GM21423 (cell line): ENCODE data around the gene MYO5B.
"Not testable (repeated sequence)": the region's sequence is repeated elsewhere in the genome, so short reads cannot be mapped to it uniquely, and the experiment has no call there.

Source experiments
- ATAC-seq: cut with Tn5 transposase; IDR thresholded peaks from one replicate; pipeline ENCODE4 v1.9.1; 2021; ENCODE audit warnings: mild to moderate bottlenecking, moderate library complexity; ENCODE audit not compliant: unreplicated experiment

The MYO5B gene

GRCh38 chr18:49813069-49813318, 382.0 kb downstream of the MYO5B start:
- peak; percentile 21 for ATAC-seq

DNA sequence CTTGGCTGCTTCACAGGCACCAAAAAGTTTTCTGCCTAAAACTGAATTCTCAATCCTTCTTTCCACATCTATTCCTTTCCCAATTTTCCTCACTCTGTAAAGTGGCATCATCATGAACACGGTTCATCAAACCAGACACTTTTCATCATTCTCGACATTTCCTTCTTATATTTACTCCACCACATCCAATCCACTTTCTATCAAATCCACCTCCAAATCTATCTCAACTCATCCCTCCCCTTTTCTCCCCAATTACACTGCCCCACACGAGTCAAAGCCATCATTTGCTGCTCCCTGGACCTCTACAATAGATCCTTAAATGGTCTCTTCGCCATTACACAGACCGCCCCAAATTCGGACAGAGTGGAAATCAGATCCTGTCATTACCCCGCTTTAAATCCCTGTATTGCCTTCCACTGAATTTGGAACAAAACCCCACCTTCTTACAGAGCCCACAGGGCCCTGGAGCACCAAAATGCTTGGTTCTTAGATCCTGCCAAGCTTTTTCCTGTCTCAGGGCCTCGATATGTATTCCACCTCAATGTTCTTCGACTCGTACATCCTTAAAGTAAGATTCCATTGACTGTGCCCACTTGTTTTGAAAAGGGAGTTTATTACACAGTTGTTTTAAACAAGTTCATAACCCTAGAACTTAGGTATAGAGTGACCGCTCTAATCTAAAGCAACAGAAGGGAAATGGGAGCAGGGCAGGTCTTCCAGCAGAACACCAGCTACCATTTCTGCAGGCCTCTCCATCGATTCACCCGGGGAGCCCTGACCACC, 382.5 kb downstream of the MYO5B start:
- ATAC-seq: no peak

DNA sequence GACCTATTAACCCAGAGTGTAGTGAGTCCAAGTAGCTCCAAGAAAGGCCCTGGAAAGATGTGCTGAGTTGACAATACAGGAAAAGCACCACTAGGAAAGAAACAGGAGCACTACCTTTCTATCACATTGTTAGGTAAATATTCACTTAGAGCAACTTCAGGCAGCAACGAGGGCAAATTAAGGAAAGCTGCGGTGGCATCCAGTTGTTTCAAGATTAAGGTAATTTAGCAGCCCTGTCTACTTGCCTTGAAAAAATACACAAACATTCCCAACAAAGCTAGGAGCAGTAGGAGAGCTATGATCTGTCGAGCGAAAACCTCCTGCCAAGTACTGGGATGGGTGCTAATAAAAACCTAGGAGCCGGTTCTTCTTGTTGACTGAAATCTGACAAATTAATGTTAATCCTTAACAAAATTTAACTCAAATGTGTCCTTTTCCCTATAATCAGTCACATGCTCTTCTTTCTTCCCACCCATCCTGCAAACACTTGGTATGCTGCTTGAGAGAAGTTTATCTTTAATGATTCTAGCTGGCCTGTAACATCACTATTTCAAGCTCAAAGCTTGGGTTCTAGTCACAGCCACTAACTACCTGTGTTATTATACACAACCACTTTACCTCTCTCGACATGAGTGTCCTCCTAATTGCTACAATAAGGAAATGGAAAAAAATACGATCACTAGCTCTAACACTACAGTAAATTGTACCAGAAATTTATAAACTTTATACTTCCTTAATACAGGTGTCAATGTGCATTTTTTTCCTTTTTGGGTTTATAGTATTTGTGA, 383.6 kb downstream of the MYO5B start:
- ATAC-seq: no peak

DNA sequence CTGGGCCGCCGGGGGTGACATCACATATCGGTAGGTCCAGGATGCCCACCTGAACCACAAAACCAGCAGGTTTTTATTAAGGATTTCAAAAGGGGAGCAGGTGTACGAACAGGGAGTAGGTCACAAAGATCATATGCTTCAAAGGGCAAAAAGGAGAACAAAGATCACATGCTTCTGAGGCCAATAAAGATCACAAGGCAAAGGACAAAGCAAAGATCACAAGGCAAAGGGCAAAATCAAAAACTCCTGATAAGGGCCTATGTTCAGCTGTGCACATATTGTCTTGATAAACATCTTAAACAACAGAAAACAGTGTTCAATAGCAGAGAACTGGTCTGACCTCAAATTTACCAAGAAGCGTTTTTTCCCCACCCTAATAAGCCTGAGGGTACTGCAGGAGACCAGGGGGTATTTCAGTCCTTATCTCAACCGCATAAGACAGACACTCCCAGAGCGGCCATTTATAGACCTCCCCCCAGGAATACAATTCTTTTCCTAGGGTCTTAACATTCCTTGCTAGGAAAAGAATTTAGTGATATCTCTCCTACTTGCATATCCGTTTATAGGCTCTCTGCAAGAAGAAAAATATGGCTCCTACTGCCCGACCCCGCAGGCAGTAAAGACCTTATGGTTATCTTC, 386.3 kb downstream of the MYO5B start:
- not testable (repeated sequence) for ATAC-seq

DNA sequence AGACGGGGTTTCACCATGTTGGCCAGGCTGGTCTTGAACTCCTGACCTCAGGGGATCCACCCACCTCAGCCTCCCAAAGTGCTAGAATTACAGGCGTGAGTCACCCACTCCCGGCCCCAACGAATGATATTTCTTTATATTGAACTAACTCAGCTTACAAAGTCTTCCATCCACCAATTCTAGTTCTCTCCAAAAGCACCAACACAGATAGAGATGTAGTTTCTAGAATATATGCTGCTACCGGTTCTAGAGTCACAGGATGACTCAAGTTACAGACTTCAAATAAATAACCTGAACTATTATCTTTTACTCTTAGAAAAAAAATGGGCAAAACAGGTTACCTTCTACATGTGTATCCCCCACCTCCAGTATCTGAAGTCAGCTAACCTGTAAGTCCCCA, 390.9 kb downstream of the MYO5B start:
- ATAC-seq: no peak

- ATAC-seq: no peak
Measured at GRCh38 chr18:49802623-49803022, 392.3 kb downstream of the MYO5B start.

DNA sequence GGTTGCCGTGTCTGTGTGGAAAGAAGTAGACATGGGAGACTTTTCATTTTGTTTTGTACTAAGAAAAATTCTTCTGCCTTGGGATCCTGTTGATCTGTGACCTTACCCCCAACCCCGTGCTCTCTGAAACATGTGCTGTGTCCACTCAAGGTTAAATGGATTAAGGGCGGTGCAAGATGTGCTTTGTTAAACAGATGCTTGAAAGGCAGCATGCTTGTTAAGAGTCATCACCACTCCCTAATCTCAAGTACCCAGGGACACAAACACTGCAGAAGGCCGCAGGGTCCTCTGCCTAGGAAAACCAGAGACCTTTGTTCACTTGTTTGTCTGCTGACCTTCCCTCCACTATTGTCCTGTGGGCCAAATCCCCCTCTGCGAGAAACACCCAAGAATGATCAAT, 394.5 kb downstream of the MYO5B start:
- not testable (repeated sequence) for ATAC-seq

- not testable (repeated sequence) for ATAC-seq
Measured at GRCh38 chr18:49799806-49800205, 395.1 kb downstream of the MYO5B start.

DNA sequence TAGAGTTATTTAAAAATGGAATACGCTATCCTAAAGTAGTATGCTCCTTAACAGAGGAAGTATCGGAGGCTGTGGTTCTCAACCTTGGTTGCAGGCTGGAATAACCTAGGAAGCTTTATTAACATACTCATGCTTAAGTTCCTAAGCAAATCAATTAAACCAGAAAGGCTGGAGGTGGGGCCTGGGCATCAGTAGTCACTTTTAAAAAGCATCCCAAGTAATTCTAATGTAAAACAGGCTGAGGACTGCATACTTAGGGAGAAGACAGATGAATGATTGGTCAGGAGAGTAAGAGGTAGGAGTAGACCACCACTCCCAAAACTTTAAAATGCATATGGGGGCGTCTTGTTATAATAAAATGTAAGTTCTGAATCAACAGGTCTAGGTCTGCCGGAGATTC, 396.9 kb downstream of the MYO5B start:
- ATAC-seq: no peak

DNA sequence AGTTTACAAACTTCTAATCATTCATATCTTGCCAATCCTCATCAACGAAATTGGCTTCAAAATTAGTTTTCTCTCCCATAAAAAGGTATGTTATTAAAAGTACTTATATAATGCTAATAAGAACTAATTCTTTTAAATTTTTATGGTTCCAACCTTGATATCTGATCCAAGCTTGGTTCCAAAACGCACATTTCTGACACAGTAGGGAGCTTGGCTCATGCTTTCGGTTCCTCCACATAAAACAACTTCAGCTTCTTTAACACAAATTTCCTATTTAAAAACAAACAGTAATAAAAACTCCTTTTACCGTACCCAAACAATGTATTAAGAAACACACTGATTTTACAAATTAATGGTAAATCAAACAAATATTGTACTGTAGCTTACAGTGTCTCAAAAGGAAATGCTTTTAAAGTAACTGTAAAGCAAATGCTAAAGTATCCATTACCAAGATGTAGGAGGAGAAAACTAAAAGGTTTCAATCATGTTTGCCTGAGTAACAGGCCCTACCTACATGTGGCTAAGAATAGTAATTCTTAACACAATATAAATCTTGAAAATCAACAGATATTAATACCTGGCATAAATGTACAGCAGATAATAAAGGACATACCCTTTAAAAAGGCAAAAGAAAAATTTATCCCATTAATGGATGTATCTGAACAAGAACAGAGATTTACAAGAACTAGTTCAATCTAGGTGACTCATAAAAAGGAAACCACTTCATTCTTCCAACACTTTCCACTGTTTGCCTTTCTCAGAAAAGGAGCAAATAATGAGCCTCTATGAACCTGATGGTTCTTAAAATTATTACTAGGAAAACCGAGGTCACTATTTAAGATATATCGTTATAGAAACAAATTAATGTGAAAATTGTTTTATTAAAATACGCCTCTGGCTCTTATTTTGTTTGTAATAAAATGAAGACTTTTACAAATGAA, 399.1 kb downstream of the MYO5B start:
- no peak for ATAC-seq

DNA sequence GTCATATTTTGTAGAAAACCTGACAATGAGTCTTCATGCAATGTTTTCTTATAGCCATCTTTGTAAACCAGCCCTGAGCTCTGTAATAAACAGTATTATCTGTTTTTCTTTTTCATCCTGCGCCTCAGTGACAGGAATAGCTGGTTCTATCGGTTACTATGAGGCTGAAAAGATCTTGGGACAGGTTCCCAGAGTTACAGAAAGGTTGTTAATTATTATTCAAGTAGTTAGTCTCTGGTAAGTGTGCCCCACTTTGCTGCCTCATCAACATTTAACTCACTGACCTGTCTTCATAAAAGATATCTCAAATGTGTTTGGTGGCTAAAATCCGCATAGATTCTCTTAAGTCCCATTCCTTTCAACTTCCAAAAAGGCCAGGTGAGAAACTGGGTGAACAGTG, 400.2 kb downstream of the MYO5B start:
- ATAC-seq: no peak

DNA sequence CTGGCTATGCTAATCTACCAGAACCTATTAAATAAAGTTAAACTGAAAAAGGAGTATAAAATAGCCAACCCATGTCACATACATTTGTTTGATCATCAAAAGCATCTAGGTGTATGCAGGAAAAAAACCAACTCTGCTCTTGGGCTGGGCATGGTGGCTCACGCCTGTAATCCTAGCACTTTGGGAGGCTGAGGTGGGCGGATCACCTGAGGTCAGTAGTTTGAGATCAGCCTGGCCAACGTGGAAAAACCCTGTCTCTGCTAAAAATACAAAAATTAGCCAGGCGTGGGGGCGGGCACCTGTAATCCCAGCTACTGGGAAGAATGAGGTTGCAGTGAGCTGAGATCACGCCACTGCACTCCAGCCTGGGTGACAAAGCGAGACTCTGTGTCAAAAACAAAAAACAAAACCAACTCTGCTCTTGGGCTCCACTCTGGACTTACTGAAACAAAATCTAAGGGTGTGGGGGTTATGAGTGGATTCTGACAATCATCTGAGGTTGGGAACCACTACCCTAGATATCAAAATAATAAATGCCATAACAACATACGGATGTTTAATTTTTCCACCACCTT, 405.3 kb downstream of the MYO5B start:
- ATAC-seq: not testable (repeated sequence)

DNA sequence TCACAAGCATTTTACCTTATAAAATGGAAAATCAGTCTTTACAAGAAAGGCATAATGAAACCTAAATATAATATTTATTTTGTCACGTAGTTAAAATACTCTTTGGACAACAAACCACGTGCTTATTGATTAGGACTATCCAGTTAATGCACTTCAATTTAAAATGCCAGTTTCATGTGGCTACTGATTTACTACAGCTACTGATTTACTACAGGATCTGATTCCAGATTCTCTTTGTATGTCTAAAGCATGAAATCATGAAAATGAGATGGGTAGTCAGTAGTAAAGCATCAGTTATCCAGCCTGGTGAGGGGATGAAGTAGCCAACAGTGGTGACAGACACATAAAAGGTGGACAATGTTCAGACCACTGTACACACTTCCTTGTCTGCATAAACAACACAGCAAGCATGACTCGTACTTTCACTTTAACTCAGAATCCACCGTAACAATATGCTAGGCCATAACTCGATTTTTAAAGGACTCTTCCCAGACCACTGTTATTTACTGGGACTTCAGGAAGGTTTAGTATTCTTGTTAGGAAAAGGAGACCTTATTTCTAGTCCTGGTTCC, 406.5 kb downstream of the MYO5B start:
- ATAC-seq: peak; percentile 73

GRCh38 chr18:49786019-49786720, 408.8 kb downstream of the MYO5B start:
- no peak for ATAC-seq

- no peak for ATAC-seq
Measured at GRCh38 chr18:49784427-49785185, 410.3 kb downstream of the MYO5B start.

DNA sequence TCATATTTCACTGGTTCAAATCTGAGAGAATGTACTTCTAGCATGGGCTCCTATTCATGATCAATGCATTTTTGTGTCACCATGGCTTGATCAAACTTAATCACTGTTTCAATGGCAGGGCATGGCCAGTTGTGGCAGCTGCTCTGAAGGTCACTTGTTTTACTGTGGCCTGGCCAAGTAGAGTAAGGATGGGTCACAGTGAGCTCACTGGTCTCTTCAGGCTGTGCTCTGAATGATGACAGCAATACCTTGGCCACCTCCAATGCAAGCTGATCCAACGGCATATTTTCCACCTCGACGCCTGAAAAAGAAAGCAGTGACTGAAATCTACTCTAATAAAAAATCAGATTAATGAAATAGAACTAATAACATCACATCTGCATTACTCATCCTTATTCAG, 411.3 kb downstream of the MYO5B start:
- not testable (repeated sequence) for ATAC-seq

GRCh38 chr18:49778826-49779465, 416.0 kb downstream of the MYO5B start:
- ATAC-seq: no peak
